Skin of body (tissue), 2 donors: ENCODE measurements around the gene GALNTL6. TPM values are rescaled to one million over a fixed set of nuclear protein-coding genes. Genes with fewer than 3 reads are reported as not detected.

ENCODE experiments used
- DNase-seq: peaks from one replicate; lab custom pipeline; 2025; lab: John Stamatoyannopoulos, UW
- total RNA-seq: library from RNA; depleted of rRNA; stranded (reverse); fragments of >200 nt; gene quantifications from one replicate; pipeline ENCODE4 v1.2.3, GENCODE V29; 2014

Gene GALNTL6
- total RNA-seq, 1 donor from 2014 or later, result 0.99 TPM

- no peak for DNase-seq
Measured at GRCh38 chr4:172546782-172547181, 733.6 kb downstream of the GALNTL6 start.

GRCh38 chr4:172547724-172548123 lies 734.5 kb downstream of the GALNTL6 start:
- no peak for DNase-seq

GRCh38 chr4:172553216-172553615 lies 740.0 kb downstream of the GALNTL6 start:
- DNase-seq, result no peak

GRCh38 chr4:172554588-172554987 lies 741.4 kb downstream of the GALNTL6 start:
- no peak for DNase-seq

- DNase-seq, result no peak
Measured at GRCh38 chr4:172555725-172556124, 742.5 kb downstream of the GALNTL6 start.

GRCh38 chr4:172573899-172574298 lies 760.7 kb downstream of the GALNTL6 start:
- DNase-seq, result no peak

GRCh38 chr4:172578712-172579111 lies 765.5 kb downstream of the GALNTL6 start:
- DNase-seq, result no peak

- DNase-seq, result no peak
Measured at GRCh38 chr4:172584816-172585215, 771.6 kb downstream of the GALNTL6 start.

- no peak for DNase-seq
Measured at GRCh38 chr4:172596206-172596605, 783.0 kb downstream of the GALNTL6 start.

- no peak for DNase-seq
Measured at GRCh38 chr4:172599554-172599953, 786.4 kb downstream of the GALNTL6 start.

GRCh38 chr4:172601195-172601594 lies 788.0 kb downstream of the GALNTL6 start:
- no peak for DNase-seq

- DNase-seq, result no peak
Measured at GRCh38 chr4:172619218-172619617, 806.0 kb downstream of the GALNTL6 start.

- DNase-seq, result no peak
Measured at GRCh38 chr4:172619798-172620197, 806.6 kb downstream of the GALNTL6 start.

GRCh38 chr4:172628263-172628662 lies 815.1 kb downstream of the GALNTL6 start:
- DNase-seq, result no peak

- no peak for DNase-seq
Measured at GRCh38 chr4:172630280-172630679, 817.1 kb downstream of the GALNTL6 start.

GRCh38 chr4:172631832-172632231 lies 818.6 kb downstream of the GALNTL6 start:
- DNase-seq, result no peak

- DNase-seq, result no peak
Measured at GRCh38 chr4:172648471-172648870, 835.3 kb downstream of the GALNTL6 start.

GRCh38 chr4:172649143-172649542 lies 835.9 kb downstream of the GALNTL6 start:
- DNase-seq, result no peak

- DNase-seq, result no peak
Measured at GRCh38 chr4:172650758-172651530, 837.7 kb downstream of the GALNTL6 start.

GRCh38 chr4:172651961-172652360 lies 838.8 kb downstream of the GALNTL6 start:
- DNase-seq, result no peak

- DNase-seq, result no peak
Measured at GRCh38 chr4:172652369-172652768, 839.2 kb downstream of the GALNTL6 start.

GRCh38 chr4:172653676-172654075 lies 840.5 kb downstream of the GALNTL6 start:
- DNase-seq, result no peak

GRCh38 chr4:172654457-172654856 lies 841.3 kb downstream of the GALNTL6 start:
- DNase-seq, result no peak

- DNase-seq, result no peak
Measured at GRCh38 chr4:172656055-172656454, 842.9 kb downstream of the GALNTL6 start.
